Measurements from ENCODE around the gene MAP4K4. TPM values are rescaled to one million over a fixed set of nuclear protein-coding genes. Genes with fewer than 3 reads are reported as not detected.

Gene MAP4K4
- total RNA-seq, 1 experiment from 2014 or later = 133 TPM

GRCh38 chr2:101731221-101732054 lies 33.9 kb downstream of the MAP4K4 start:
- Histone ChIP-seq H2AFZ (ENCODE audit: low read length) (no peak overlapping the region), H3K9me3 (ENCODE audit: low read length) (no peaks in the 10 kb centered on the region), H3K9me2 (replicated peaks; ENCODE audit: low read length) (no peaks in the 10 kb centered on the region), H3K27me3 (ENCODE audit: low read length) (no peaks in the 10 kb centered on the region), H3K4me1 (ENCODE audit: insufficient read depth, low read length) (peaks cover 36% of the 10 kb centered on the region), H3K27ac (ENCODE audit: low read length) (no peak overlapping the region), H4K20me1 (ENCODE audit: low read length) (peaks cover 79% of the 10 kb centered on the region), H3K9ac (ENCODE audit: low read length) (no peak overlapping the region), H3K36me3 (ENCODE audit: low read depth, low read length) (no peaks in the 10 kb centered on the region), H3K4me3 (ENCODE audit: low read length) (no peak overlapping the region), H3F3A (ENCODE audit: low read length, unreplicated experiment) (peaks cover 5% of the 10 kb centered on the region), H3K4me2 (ENCODE audit: low read length) (no peak overlapping the region), H3K79me2 (ENCODE audit: low read length) (peaks cover 100% of the 10 kb centered on the region)
- POLR2A ChIA-PET (ENCODE audit: unreplicated experiment) = interaction anchor here (0.7 kb wide), 1 partner anchor 21 kb away, joined by 3 read pairs; no protein-coding TSS in a partner anchor
- no peak for ATAC-seq
- intact Hi-C loops (cut with micrococcal nuclease) = no loop called here
- TF ChIP-seq EZH2phosphoT487 (IDR thresholded peaks at IDR 0.05; ENCODE audit: borderline replicate concordance, low read length) = no peak
- TF ChIP-seq EZH2 (IDR thresholded peaks at IDR 0.05; ENCODE audit: low read length, unreplicated experiment) = no peak
- TF ChIP-seq CTCF (conservative IDR thresholded peaks at IDR 0.05; ENCODE audit: low read depth, low read length) = no peak
- CTCF ChIA-PET = interaction anchor here (1.0 kb wide), 1 partner anchor 34 kb away, joined by 3 read pairs; no protein-coding TSS in a partner anchor
- no TSS peak for BruUV-seq (replicated peaks)
- no peak for DNase-seq

- Histone ChIP-seq H3K9ac (ENCODE audit: low read length) (no peak overlapping the region), H3K4me3 (ENCODE audit: low read length) (no peak overlapping the region), H3K4me2 (ENCODE audit: low read length) (no peak overlapping the region), H2AFZ (ENCODE audit: low read length) (no peak overlapping the region), H3K27ac (ENCODE audit: low read length) (no peak overlapping the region), H3K27me3 (ENCODE audit: low read length) (no peaks in the 10 kb centered on the region), H4K20me1 (ENCODE audit: low read length) (peaks cover 73% of the 10 kb centered on the region), H3F3A (ENCODE audit: low read length, unreplicated experiment) (peaks cover 7% of the 10 kb centered on the region), H3K36me3 (ENCODE audit: low read depth, low read length) (no peaks in the 10 kb centered on the region), H3K9me2 (replicated peaks; ENCODE audit: low read length) (no peaks in the 10 kb centered on the region), H3K4me1 (ENCODE audit: insufficient read depth, low read length) (peaks cover 44% of the 10 kb centered on the region), H3K9me3 (ENCODE audit: low read length) (no peaks in the 10 kb centered on the region), H3K79me2 (ENCODE audit: low read length) (peaks cover 94% of the 10 kb centered on the region)
- no TSS peak for BruUV-seq (replicated peaks)
- ChIA-PET CTCF (interaction anchor here (1.0 kb wide), 1 partner anchor 35 kb away, joined by 3 read pairs; no protein-coding TSS in a partner anchor), POLR2A (ENCODE audit: unreplicated experiment) (no interaction called here)
- TF ChIP-seq EZH2phosphoT487 (IDR thresholded peaks at IDR 0.05; ENCODE audit: borderline replicate concordance, low read length) (no peak), EZH2 (IDR thresholded peaks at IDR 0.05; ENCODE audit: low read length, unreplicated experiment) (no peak), CTCF (conservative IDR thresholded peaks at IDR 0.05; ENCODE audit: low read depth, low read length) (no peak)
- DNase-seq = no peak
- intact Hi-C loops (cut with micrococcal nuclease) = no loop called here
- no peak for ATAC-seq
Measured at GRCh38 chr2:101732199-101732598, 34.7 kb downstream of the MAP4K4 start.

GRCh38 chr2:101732773-101733256 lies 35.3 kb downstream of the MAP4K4 start:
- H3K4me1 ChIP-seq (ENCODE audit: insufficient read depth, low read length) = peaks cover 48% of the 10 kb centered on the region
- peaks cover 10% of the 10 kb centered on the region for H3F3A ChIP-seq (ENCODE audit: low read length, unreplicated experiment)
- CTCF ChIA-PET = interaction anchor here (1.0 kb wide), 1 partner anchor 36 kb away, joined by 3 read pairs; no protein-coding TSS in a partner anchor
- H3K9me3 ChIP-seq (ENCODE audit: low read length) = no peaks in the 10 kb centered on the region
- H3K9me2 ChIP-seq (replicated peaks; ENCODE audit: low read length) = no peaks in the 10 kb centered on the region
- no peak for TF ChIP-seq EZH2 (IDR thresholded peaks at IDR 0.05; ENCODE audit: low read length, unreplicated experiment)
- TF ChIP-seq CTCF (conservative IDR thresholded peaks at IDR 0.05; ENCODE audit: low read depth, low read length) = no peak
- TF ChIP-seq EZH2phosphoT487 (IDR thresholded peaks at IDR 0.05; ENCODE audit: borderline replicate concordance, low read length) = no peak
- BruUV-seq (replicated peaks) = no TSS peak
- DNase-seq (no peak), ATAC-seq (no peak)
- H3K4me2 ChIP-seq (ENCODE audit: low read length) = no peak overlapping the region
- H3K27me3 ChIP-seq (ENCODE audit: low read length) = no peaks in the 10 kb centered on the region
- no peak overlapping the region for H3K4me3 ChIP-seq (ENCODE audit: low read length)
- no peak overlapping the region for H3K9ac ChIP-seq (ENCODE audit: low read length)
- POLR2A ChIA-PET (ENCODE audit: unreplicated experiment) = no interaction called here
- no peak overlapping the region for H2AFZ ChIP-seq (ENCODE audit: low read length)
- no peaks in the 10 kb centered on the region for H3K36me3 ChIP-seq (ENCODE audit: low read depth, low read length)
- H3K79me2 ChIP-seq (ENCODE audit: low read length) = peaks cover 93% of the 10 kb centered on the region
- intact Hi-C loops (cut with micrococcal nuclease) = no loop called here
- H3K27ac ChIP-seq (ENCODE audit: low read length) = no peak overlapping the region
- peaks cover 71% of the 10 kb centered on the region for H4K20me1 ChIP-seq (ENCODE audit: low read length)

Measured in PC-3 (cell line).